Activated T-helper 1 cell treated with anti-CD3 and anti-CD28 coated beads, Interleukin-2, amount 50 U/mL, for 16 hours (primary cell): Measurements from ENCODE around the gene INTS2.
"Not testable (repeated sequence)": the region's sequence is repeated elsewhere in the genome, so short reads cannot be mapped to it uniquely, and the experiment has no call there.

ENCODE experiments used
- DNase-seq, 2 donors: peaks; one replicate each; pipeline ENCODE4 v3.0.0-alpha.2; 2020; ENCODE audit warnings: low read depth in 1 of 2, low spot score in 1 of 2

The INTS2 gene

GRCh38 chr17:61894310-61894709 is 33.5 kb downstream of the INTS2 start:
- DNase-seq: not testable (repeated sequence)

- DNase-seq: not testable (repeated sequence)
These were observed 40.0 kb downstream of the INTS2 start for GRCh38 chr17:61887733-61888132.

- DNase-seq: not testable (repeated sequence)
These were observed 41.9 kb downstream of the INTS2 start for GRCh38 chr17:61885865-61886264.

- DNase-seq: no peak
These were observed 42.9 kb downstream of the INTS2 start for GRCh38 chr17:61884864-61885263.

GRCh38 chr17:61880589-61881102 is 47.1 kb downstream of the INTS2 start:
- DNase-seq: no peak

GRCh38 chr17:61878984-61879612 is 48.7 kb downstream of the INTS2 start:
- DNase-seq: no peak

- no peak for DNase-seq
These were observed 49.3 kb downstream of the INTS2 start for GRCh38 chr17:61878520-61878919.

- no peak for DNase-seq
These were observed 49.9 kb downstream of the INTS2 start for GRCh38 chr17:61877837-61878236.

GRCh38 chr17:61875804-61876203 is 52.0 kb downstream of the INTS2 start:
- DNase-seq: no peak

GRCh38 chr17:61875285-61875684 is 52.5 kb downstream of the INTS2 start:
- DNase-seq: no peak

- no peak for DNase-seq
These were observed 53.7 kb downstream of the INTS2 start for GRCh38 chr17:61874075-61874474.

GRCh38 chr17:61872099-61872498 is 55.7 kb downstream of the INTS2 start:
- DNase-seq: no peak

- DNase-seq: no peak
These were observed 58.6 kb downstream of the INTS2 start for GRCh38 chr17:61869138-61869537.

- DNase-seq: no peak
These were observed 59.7 kb downstream of the INTS2 start for GRCh38 chr17:61868074-61868473.

GRCh38 chr17:61867033-61867432 is 60.7 kb downstream of the INTS2 start:
- DNase-seq: no peak

GRCh38 chr17:61863801-61864126 is 64.0 kb downstream of the INTS2 start:
- DNase-seq: no peak

- peak; percentile 74 to 82 for DNase-seq
These were observed 64.6 kb downstream of the INTS2 start, which contains the start of gene BRIP1 for GRCh38 chr17:61862975-61863800. BRIP1 (minus strand) TSS chr17:61863528; CDS start chr17:61861539, 1,989 bp downstream.

GRCh38 chr17:61862105-61862574 is 65.6 kb downstream of the INTS2 start:
- no peak for DNase-seq

GRCh38 chr17:61860397-61860796 is 67.4 kb downstream of the INTS2 start:
- not testable (repeated sequence) for DNase-seq

GRCh38 chr17:61856035-61856434 is 71.7 kb downstream of the INTS2 start:
- no peak for DNase-seq

- DNase-seq: no peak
These were observed 74.9 kb downstream of the INTS2 start for GRCh38 chr17:61852857-61853256.

- no peak for DNase-seq
These were observed 78.1 kb downstream of the INTS2 start for GRCh38 chr17:61849674-61850073.
